SK-N-MC (cell line): ENCODE measurements around the gene SLC16A3.

ENCODE experiments used
- DNase-seq: peaks from one replicate; pipeline ENCODE4 v3.0.0-alpha.2; 2011; ENCODE audit warnings: low read depth, low spot score
- H3K27ac ChIP-seq: fragments of 200-600 bp; sonication (generic); 2 replicates; pipeline ENCODE4 v1.5.1; 2016; ENCODE audit warnings: mixed run types
- H3K36me3 ChIP-seq: fragments of 200-600 bp; sonication (generic); 2 replicates; pipeline ENCODE4 v1.6.1; 2017; ENCODE audit warnings: antibody characterized with exemption, low read length, mixed read lengths; ENCODE audit not compliant: insufficient read depth
- H3K4me3 ChIP-seq: fragments of 200-600 bp; sonication (generic); 2 replicates; pipeline ENCODE4 v1.5.1; 2016
- H3K9ac ChIP-seq: fragments of 200-600 bp; sonication (generic); 2 replicates; pipeline ENCODE4 v1.8.0; 2017; ENCODE audit warnings: mixed run types, mixed read lengths; ENCODE audit not compliant: insufficient read length
- H3K9me3 ChIP-seq: fragments of 200-600 bp; sonication (generic); 2 replicates; pipeline ENCODE4 v1.6.1; 2017; ENCODE audit warnings: low read depth, mild to moderate bottlenecking, antibody characterized with exemption, low read length, moderate library complexity, mixed read lengths
- EZH2 ChIP-seq: fragments of 200-600 bp; sonication (generic); IDR thresholded peaks from one replicate; pipeline ENCODE4 v1.6.1; 2017; ENCODE audit warnings: antibody characterized with exemption
- FOXP2 ChIP-seq: optimal IDR thresholded peaks from 2 replicates; pipeline ENCODE3; 2011; ENCODE audit warnings: mild to moderate bottlenecking, moderate library complexity; ENCODE audit not compliant: insufficient read depth; ENCODE audit errors: extremely low read length, control extremely low read depth
- POLR2AphosphoS5 ChIP-seq: IDR thresholded peaks from 2 replicates; pipeline ENCODE4 v1.6.1; 2012; ENCODE audit warnings: mild to moderate bottlenecking, low read depth, low read length, borderline replicate concordance

SLC16A3 gene

GRCh38 chr17:82231312-82231561 is 2.4 kb downstream of the SLC16A3 start:
- no peak for DNase-seq
- no peak for TF ChIP-seq EZH2
- H3K27ac ChIP-seq, result no peak overlapping the region
- H3K9me3 ChIP-seq, result no peaks in the 10 kb centered on the region
- no peak overlapping the region for H3K9ac ChIP-seq
- H3K36me3 ChIP-seq, result no peaks in the 10 kb centered on the region
- no peak overlapping the region for H3K4me3 ChIP-seq

DNA sequence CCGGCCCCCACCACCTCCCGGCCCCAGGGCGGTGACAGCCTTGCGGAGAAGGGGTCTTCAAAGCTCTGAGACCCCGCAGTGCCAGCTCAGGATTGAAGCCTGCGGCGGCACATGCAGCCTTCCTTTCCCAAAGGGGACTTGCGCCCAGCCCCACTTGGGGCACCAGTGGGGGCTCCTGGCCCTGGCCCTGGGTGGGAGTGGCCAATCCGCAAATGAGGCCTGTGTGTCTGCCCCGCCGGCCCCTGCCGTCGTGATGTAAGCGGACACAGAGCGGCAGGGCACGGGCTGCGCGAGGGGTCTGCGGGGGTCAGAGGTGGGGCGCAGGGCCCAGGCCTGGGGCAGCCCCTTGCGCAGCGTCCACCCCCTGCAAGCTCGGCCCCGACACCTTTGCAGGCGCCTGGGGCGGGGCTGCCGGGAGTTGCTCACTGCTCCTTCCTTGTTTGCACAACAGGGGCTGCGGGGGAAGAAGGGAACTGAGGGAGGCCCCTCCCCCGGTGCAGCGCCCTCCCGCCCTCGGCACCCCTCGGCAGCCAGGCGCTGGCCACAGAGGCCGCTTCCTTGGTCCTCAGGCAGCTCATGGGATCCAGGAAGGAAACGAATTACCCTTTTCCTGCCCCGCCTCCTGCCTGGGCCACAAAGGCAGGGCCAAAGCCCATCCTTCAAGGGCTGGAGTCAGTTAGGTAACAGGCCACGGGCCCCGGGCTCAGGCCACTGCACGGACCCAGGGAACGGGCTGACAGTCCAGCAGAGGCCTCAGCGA is 2.9 kb downstream of the SLC16A3 start:
- no peak overlapping the region for H3K27ac ChIP-seq
- no peaks in the 10 kb centered on the region for H3K9me3 ChIP-seq
- DNase-seq, result no peak
- H3K9ac ChIP-seq, result no peak overlapping the region
- TF ChIP-seq POLR2AphosphoS5, result no peak
- no peak for TF ChIP-seq FOXP2
- TF ChIP-seq EZH2, result no peak
- no peaks in the 10 kb centered on the region for H3K36me3 ChIP-seq
- H3K4me3 ChIP-seq, result no peak overlapping the region

DNA sequence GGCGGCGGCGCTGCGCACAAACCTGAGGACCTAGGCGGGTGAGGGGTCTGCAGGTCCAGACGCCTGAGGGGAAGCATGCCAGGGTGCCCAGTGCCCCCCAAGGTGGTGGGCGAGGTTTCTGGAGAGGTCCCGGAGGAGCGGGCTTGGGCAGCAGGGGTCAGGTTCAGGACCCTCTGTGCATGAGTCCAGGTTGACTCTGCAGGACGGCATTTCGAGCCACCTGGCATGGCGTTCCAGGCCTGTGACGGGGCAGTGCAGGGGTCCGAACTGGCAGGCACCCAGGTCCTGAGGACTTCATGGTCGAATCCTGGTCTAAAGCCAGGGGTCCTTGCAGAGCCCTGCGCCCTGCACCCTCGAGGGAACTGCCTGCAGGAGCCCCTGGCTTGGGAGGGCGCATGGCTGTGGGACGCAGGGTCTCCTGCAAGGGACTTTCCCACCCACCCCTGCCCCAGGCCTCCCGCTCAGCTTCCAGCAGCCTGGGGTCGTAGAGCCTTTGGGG is 3.5 kb downstream of the SLC16A3 start:
- no peak for TF ChIP-seq EZH2
- no peak for TF ChIP-seq FOXP2
- no peak for TF ChIP-seq POLR2AphosphoS5
- no peak overlapping the region for H3K4me3 ChIP-seq
- no peak overlapping the region for H3K27ac ChIP-seq
- no peaks in the 10 kb centered on the region for H3K36me3 ChIP-seq
- no peak overlapping the region for H3K9ac ChIP-seq
- H3K9me3 ChIP-seq, result no peaks in the 10 kb centered on the region
- DNase-seq, result no peak

DNA sequence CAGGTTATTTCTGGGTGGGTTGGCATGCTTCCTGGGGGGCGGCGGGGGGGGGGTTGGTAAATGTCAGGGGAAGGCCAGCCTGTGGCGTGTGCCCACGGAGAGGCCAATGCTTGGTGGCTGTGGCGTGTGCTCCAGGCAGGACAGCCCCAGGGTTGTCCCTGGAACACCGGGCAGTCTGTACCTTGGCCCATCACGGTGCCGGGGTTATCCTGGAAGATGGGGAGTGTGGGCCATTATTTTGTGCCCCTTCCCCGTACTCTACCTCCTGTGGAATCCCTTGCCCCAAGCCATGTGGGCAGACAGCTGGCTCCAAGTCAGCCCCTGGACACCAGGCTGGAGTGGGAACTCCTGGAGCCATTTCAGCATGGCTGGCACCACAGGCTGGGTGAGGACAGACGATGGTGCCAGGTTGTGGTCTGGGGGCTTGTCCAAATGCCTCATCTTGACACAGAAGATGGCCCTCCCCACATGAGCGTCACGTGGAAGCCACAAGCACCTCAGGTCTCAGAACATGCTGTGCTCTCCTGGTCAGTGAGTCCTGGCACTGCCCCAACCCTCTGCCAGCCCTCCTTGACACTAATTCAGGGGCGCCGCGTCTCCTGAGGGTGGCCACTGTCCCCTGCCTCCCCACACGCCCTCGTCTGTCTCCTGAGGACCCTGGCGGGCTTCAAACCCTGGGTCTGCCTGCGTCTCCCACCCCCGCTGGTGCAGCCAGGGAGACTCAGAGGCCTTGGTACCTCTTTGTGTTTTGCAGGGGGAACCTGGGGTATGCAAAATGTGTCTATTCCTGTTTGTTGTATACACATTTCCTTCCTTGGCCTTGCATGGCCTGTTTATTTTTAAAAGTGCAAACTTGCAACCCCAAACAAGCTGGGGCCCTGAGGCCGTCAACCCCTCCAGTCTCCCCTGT is 4.3 kb downstream of the SLC16A3 start:
- H3K9ac ChIP-seq, result no peak overlapping the region
- TF ChIP-seq EZH2 (no peak), FOXP2 (no peak), POLR2AphosphoS5 (no peak)
- H3K4me3 ChIP-seq, result no peak overlapping the region

GRCh38 chr17:82234211-82235055 is 5.6 kb downstream of the SLC16A3 start:
- no peak overlapping the region for H3K27ac ChIP-seq
- H3K4me3 ChIP-seq, result no peak overlapping the region
- H3K9me3 ChIP-seq, result no peaks in the 10 kb centered on the region
- no peak for DNase-seq
- no peak overlapping the region for H3K9ac ChIP-seq
- TF ChIP-seq EZH2 (no peak), POLR2AphosphoS5 (no peak), FOXP2 (no peak)
- no peaks in the 10 kb centered on the region for H3K36me3 ChIP-seq

More for the DNA sequence above, 4.3 kb downstream of the SLC16A3 start:
- Histone ChIP-seq H3K36me3 (no peaks in the 10 kb centered on the region), H3K9me3 (no peaks in the 10 kb centered on the region), H3K27ac (no peak overlapping the region)
- no peak for DNase-seq

DNA sequence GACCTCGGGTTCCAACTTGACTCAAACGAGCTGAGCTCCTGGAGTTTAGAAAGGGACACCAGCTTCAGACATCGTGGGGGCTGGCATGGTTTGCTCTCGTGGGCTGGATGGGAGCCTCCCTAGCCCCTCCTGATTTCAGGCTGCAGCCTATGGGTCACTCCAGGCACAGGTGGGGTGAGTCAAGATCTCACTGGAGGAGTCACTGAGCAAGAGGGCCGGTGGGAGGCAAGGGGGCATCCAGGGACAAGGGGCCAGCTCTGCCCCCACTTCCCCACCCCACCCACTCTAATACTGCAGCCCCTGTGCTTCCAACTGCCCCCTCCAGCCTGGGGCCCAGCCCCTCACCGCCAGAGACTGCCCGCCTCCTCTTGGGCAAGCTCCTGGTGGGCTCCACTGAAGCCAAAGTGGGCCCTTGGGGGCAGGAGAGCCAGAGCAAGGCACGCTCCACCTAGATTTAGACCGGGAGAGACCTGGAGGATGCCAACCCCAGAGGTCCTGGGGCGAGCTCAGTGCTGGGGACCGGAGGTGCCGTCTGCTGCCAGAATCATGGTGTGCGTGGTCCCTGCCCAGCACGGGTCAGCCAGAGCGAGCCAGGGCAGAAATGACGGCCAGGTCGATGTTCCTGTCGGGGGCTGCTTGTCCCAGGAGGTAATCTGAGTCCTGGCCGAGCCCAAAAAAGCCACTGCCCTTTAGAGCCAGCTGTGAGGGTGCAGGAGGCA is 6.4 kb downstream of the SLC16A3 start:
- H3K27ac ChIP-seq, result no peak overlapping the region
- H3K9ac ChIP-seq, result no peak overlapping the region
- no peaks in the 10 kb centered on the region for H3K36me3 ChIP-seq
- no peaks in the 10 kb centered on the region for H3K9me3 ChIP-seq
- no peak for DNase-seq
- TF ChIP-seq FOXP2, result no peak
- TF ChIP-seq EZH2, result no peak
- no peak for TF ChIP-seq POLR2AphosphoS5
- no peak overlapping the region for H3K4me3 ChIP-seq

DNA sequence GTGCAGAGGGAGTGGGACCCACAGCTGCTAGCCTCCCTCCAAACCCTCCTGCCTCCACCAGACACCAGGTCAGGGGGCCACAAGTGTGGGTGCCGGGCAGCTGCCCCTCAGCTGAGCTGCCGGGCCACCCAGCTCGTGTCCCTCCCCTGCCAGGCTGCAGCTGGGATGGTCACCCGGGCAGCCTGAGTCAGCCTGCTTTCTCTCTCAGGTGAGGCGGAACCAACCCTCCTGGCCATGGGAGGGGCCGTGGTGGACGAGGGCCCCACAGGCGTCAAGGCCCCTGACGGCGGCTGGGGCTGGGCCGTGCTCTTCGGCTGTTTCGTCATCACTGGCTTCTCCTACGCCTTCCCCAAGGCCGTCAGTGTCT is 6.9 kb downstream of the SLC16A3 start:
- H3K36me3 ChIP-seq, result no peaks in the 10 kb centered on the region
- no peak for TF ChIP-seq EZH2
- TF ChIP-seq POLR2AphosphoS5, result no peak
- TF ChIP-seq FOXP2, result no peak
- DNase-seq, result no peak

More for the DNA sequence above, 6.9 kb downstream of the SLC16A3 start:
- Histone ChIP-seq H3K9me3 (no peaks in the 10 kb centered on the region), H3K9ac (no peak overlapping the region), H3K27ac (no peak overlapping the region), H3K4me3 (no peak overlapping the region; the same call in 1 of the 2 replicates)
